GM19240 (cell line): ENCODE results near the gene THAP5.

Experiments
- DNase-seq: peaks from one replicate; pipeline ENCODE4 v3.0.0; 2011; ENCODE audit warnings: low spot score; ENCODE audit not compliant: insufficient read length

THAP5 gene

GRCh38 chr7:108535257-108535656 is 34.2 kb downstream of the THAP5 start:
- no peak for DNase-seq

DNA sequence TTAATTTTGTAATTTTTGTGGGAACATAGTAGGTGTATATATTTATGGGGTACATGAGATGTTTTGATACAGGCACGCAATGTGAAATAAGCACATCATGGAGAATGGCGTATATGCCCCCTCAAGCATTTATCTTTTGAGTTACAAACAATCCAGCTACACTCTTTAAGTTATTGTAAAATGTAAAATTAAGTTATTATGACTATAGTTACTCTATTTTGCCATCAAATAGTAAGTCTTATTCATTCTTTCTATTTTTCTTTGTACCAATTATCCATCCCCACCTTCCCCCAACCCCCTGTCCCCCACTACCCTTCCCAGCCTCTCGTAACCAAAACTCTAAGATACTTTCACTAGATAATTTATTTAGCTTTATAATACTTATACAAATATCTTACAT is 35.8 kb downstream of the THAP5 start:
- no peak for DNase-seq

- DNase-seq = no peak
These were observed 40.2 kb downstream of the THAP5 start for GRCh38 chr7:108529341-108529740.

GRCh38 chr7:108528183-108528712 is 41.3 kb downstream of the THAP5 start:
- DNase-seq = no peak

DNA sequence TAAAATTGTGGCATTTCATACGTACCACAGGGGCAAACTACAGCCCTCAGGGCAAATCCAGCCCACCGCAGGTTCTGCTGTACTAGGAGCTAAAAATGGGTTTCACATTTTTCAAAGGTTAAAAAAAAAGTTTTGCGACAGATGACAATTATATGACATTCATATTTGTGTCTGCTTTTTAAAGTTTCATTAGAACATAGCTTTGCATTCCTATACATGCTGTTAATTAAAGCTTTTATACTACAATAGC is 42.8 kb downstream of the THAP5 start:
- no peak for DNase-seq

DNA sequence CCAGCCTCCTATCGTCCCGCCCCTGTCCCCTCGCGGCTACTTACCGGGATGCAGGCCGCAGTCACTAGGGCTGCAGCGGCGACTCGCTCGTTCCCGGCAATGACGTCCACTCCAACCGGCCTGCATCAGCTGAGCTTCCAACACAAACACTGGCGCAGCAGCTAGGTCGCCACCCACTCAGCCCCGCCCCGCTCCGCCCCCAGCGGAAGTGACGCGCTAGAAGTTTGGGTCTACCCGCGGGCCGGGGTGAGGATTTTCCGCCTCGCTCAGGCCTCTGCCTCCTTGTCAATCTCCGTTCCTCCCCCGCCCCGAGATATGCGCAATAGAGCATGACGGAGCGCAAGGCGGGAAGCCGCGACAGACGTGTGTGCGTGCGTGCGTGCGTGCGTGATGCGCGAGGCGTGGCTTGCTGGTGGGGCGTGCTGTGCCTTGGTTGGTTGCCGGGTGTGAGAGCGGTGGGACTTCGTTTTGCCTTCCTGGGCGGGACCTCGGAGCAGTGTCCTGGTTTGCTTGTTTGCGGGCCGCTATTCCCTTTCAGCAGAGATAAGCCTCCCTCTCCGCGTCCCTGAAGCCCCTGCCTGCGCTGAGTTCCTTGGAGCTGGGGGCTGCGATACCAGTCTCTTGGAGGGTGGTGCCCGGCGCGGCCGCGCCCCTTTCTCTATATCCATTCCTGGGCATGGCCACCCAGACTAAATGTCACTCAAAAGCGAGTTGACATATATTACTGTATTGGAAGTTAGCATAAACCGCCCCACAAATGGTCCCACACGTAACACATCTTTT is 43.3 kb downstream of the THAP5 start, which contains the start of gene PNPLA8:
PNPLA8 (minus strand) TSS at position 151 of the 783 bp plus-strand sequence. CDS start 10,644 bp downstream, outside the sequence.
- peak; percentile 70 for DNase-seq

DNA sequence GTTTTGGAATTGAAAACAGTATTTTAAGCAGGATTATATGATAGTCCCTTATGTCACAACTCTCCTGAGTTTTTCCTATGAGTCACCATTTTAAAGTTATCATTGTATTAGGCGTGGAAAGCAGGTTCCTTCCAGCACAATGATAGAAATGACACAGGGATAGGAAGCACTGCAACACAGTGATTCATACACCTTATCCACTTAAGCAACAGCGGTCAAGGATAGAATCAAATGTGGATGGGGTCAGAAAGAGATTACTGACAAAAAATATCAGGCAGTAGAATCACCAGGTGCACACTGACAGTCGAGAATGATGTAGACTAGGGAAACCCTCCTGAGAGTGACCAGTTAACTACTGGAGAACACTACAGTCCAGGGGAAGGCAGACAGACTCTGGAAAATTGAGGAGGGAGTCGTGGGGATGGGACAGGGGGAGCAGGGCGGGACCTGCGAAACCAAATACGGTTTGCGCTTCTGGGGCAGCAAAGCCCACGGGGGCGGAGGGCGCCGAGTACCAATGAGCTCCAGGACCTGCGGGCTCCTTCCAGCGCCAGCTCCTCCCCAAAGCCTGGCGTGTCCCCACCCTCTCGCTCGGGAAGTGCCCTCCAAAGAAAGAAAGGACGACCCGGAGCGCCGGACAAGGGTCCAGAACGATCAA is 44.0 kb downstream of the THAP5 start:
- DNase-seq = peak; percentile 6

DNA sequence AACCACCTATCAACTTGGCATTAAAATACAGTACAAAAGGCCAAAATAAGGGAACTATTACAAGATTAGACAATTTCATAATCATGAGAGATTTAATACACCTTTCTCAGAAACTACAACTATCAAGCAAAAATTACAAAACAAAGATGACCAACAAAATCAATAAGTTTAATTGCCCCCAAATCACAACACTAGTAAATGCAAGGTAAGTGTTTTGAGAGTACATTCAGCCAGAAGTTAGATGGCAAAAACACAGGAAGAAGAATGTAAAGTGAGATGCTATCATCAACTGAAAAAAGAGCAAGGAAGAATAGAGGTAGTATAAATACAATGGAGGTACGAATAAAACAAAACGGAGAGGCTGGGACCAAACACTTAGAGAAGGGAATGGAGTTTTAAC is 46.7 kb downstream of the THAP5 start:
- DNase-seq = no peak

DNA sequence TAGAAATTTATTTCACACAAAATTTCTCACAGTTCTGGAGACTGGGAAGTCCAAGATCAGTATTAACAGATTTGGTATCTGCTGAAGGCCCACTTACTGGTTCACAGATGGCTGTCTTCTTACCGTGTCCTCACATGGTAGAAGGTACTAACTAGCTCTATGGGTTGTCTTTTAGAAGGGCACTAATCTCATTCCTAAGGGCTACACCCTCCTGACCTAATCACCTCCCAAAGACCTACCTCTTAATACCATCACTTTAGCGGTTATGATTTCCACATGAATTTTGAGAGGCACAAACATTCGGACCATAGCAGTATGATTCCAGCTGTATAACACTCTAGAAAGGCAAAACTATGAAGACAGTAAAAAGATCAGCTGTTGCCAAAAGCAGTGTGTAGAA is 51.6 kb downstream of the THAP5 start:
- DNase-seq = no peak

DNA sequence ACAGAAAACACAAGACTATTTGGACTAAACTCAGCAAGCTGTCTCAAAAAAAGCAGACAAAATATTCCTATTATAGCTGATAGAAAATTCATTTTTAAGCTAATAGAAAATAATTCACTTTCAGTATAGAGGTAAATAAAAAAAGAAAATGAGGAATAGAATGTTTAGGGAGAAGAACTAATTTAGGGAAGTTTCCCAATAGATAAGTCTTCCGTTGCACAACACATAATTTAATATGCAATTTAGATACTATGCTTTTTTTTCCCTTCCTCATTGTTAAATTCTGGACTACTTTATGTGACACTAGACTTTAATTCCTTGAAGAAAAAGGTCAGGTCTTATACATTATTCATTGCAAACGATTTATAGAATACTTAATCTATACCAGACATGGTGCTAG is 53.9 kb downstream of the THAP5 start:
- no peak for DNase-seq

DNA sequence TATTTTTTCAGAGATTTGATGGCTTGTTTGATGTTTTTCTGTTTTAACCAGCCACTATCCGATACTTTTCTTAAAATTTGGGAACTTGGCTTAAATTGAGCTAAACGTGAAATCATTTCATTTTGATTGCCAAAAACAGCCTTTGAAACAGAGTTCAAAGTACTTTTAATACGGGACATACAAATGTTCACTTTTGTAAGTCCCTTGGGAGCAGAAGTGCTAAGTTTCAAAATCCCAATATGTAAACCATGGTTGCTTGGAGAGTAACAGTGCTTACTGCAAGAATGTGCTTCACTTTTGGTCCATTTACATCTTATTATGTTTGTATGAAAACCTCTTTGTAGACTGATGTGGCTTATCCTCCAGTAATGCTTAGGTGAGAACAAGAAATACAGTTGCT is 54.5 kb downstream of the THAP5 start:
- DNase-seq = no peak
